Measurements from ENCODE around the gene ACTL7B.
"Not testable (repeated sequence)": the region's sequence is repeated elsewhere in the genome, so short reads cannot be mapped to it uniquely, and the experiment has no call there.

Gene ACTL7B

GRCh38 chr9:108855888-108856287 lies at the start of gene ACTL7B:
Gene ACTL7B (minus strand): TSS chr9:108855986. CDS start chr9:108855930, 56 bp downstream.
- in situ Hi-C loops (cut with MboI; ENCODE audit: low sequenced_read_pairs), result no loop called here

GRCh38 chr9:108905494-108905893 lies 49.7 kb upstream of the ACTL7B start:
- in situ Hi-C loops (cut with MboI; ENCODE audit: low sequenced_read_pairs), result no loop called here

- in situ Hi-C loops (cut with MboI; ENCODE audit: low sequenced_read_pairs), result no loop called here
Observed at GRCh38 chr9:108904161-108904560, 48.4 kb upstream of the ACTL7B start.

- in situ Hi-C loops (cut with MboI; ENCODE audit: low sequenced_read_pairs), result no loop called here
Observed at GRCh38 chr9:108903420-108904103, 47.8 kb upstream of the ACTL7B start.

GRCh38 chr9:108900176-108900575 lies 44.4 kb upstream of the ACTL7B start:
- in situ Hi-C loops (cut with MboI; ENCODE audit: low sequenced_read_pairs), result no loop called here

GRCh38 chr9:108899023-108899695 lies 43.4 kb upstream of the ACTL7B start:
- in situ Hi-C loops (cut with MboI; ENCODE audit: low sequenced_read_pairs), result not testable (repeated sequence)

GRCh38 chr9:108897324-108898096 lies 41.7 kb upstream of the ACTL7B start:
- in situ Hi-C loops (cut with MboI; ENCODE audit: low sequenced_read_pairs), result no loop called here

- in situ Hi-C loops (cut with MboI; ENCODE audit: low sequenced_read_pairs), result no loop called here
Observed at GRCh38 chr9:108894225-108894997, 38.6 kb upstream of the ACTL7B start.

GRCh38 chr9:108889649-108890067 lies 33.9 kb upstream of the ACTL7B start:
- in situ Hi-C loops (cut with MboI; ENCODE audit: low sequenced_read_pairs), result no loop called here

GRCh38 chr9:108886594-108887271 lies 30.9 kb upstream of the ACTL7B start:
- in situ Hi-C loops (cut with MboI; ENCODE audit: low sequenced_read_pairs), result not testable (repeated sequence)

- in situ Hi-C loops (cut with MboI; ENCODE audit: low sequenced_read_pairs), result no loop called here
Observed at GRCh38 chr9:108885643-108886348, 30.0 kb upstream of the ACTL7B start.

GRCh38 chr9:108884701-108885100 lies 28.9 kb upstream of the ACTL7B start:
- in situ Hi-C loops (cut with MboI; ENCODE audit: low sequenced_read_pairs), result no loop called here

- in situ Hi-C loops (cut with MboI; ENCODE audit: low sequenced_read_pairs), result no loop called here
Observed at GRCh38 chr9:108883085-108883484, 27.3 kb upstream of the ACTL7B start.

- in situ Hi-C loops (cut with MboI; ENCODE audit: low sequenced_read_pairs), result no loop called here
Observed at GRCh38 chr9:108882052-108882888, 26.5 kb upstream of the ACTL7B start.

GRCh38 chr9:108880738-108881316 lies 25.0 kb upstream of the ACTL7B start:
- in situ Hi-C loops (cut with MboI; ENCODE audit: low sequenced_read_pairs), result no loop called here

GRCh38 chr9:108877524-108877923 lies 21.7 kb upstream of the ACTL7B start:
- in situ Hi-C loops (cut with MboI; ENCODE audit: low sequenced_read_pairs), result no loop called here

GRCh38 chr9:108876425-108876824 lies 20.6 kb upstream of the ACTL7B start:
- in situ Hi-C loops (cut with MboI; ENCODE audit: low sequenced_read_pairs), result no loop called here

- in situ Hi-C loops (cut with MboI; ENCODE audit: low sequenced_read_pairs), result no loop called here
Observed at GRCh38 chr9:108874058-108874788, 18.4 kb upstream of the ACTL7B start.

Measured in HL-60/S4 treated with phorbol 12-myristate 13-acetate at 8.2 ng/mL for 4 days and 3 days (cell line).